HTERT RPE-1 (cell line): ENCODE results near the gene FAM222B.

ENCODE experiments used
- in situ Hi-C: fragments of 300-500 bp; cut with MboI; formaldehyde crosslinking; loops from 4 replicates; pipeline ENCODE4 v1.14.3; 2020; ENCODE audit warnings: low sequenced_read_pairs

FAM222B gene

GRCh38 chr17:28777178-28777577 lies 65.4 kb downstream of the FAM222B start:
- in situ Hi-C loops = no loop called here

DNA sequence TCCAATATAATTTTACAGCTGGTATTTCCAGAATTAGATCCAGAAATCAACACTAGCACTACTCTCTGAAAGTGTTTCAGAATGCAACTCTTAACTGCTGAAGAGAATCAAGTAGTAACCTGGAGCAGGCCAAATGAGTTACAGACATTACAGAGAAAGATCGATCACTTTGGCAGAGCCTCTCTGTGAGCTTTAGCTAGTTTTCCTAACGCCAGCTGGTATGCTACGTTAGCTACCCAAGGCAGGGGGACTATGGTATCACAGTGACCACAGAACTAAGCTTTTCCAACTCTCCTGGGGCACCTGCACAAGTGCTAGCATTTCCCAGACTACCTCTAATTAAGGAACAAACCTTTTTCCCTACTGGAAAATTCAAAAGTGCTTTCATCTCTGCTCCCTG lies 68.4 kb downstream of the FAM222B start:
- in situ Hi-C loops = no loop called here

- in situ Hi-C loops = no loop called here
Measured at GRCh38 chr17:28773736-28774135, 68.9 kb downstream of the FAM222B start.

- in situ Hi-C loops = no loop called here
Measured at GRCh38 chr17:28765038-28765437, 77.6 kb downstream of the FAM222B start.

DNA sequence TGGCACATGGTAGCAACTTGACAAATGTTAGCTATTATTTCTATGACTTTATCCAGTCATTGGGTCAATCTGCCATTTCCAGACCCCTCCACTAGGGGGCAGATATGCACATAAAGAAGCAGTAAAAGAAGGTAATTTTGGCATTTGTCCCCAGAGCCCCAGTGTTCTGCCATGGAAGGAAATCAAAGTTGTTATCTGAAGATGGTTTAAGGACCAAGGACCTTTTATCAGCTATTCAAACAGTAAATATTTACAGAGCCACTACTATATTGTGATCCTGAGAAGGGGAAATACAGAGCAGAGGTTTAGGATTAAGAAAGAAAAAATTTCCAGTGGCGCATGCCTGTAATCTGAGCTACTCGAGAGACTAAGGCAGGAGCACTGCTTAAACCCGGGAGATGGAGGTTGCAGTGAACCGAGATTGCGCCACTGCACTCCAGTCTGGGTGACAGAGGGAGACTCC lies 78.8 kb downstream of the FAM222B start:
- in situ Hi-C loops = no loop called here

GRCh38 chr17:28763137-28763799 lies 79.3 kb downstream of the FAM222B start:
- in situ Hi-C loops = no loop called here

DNA sequence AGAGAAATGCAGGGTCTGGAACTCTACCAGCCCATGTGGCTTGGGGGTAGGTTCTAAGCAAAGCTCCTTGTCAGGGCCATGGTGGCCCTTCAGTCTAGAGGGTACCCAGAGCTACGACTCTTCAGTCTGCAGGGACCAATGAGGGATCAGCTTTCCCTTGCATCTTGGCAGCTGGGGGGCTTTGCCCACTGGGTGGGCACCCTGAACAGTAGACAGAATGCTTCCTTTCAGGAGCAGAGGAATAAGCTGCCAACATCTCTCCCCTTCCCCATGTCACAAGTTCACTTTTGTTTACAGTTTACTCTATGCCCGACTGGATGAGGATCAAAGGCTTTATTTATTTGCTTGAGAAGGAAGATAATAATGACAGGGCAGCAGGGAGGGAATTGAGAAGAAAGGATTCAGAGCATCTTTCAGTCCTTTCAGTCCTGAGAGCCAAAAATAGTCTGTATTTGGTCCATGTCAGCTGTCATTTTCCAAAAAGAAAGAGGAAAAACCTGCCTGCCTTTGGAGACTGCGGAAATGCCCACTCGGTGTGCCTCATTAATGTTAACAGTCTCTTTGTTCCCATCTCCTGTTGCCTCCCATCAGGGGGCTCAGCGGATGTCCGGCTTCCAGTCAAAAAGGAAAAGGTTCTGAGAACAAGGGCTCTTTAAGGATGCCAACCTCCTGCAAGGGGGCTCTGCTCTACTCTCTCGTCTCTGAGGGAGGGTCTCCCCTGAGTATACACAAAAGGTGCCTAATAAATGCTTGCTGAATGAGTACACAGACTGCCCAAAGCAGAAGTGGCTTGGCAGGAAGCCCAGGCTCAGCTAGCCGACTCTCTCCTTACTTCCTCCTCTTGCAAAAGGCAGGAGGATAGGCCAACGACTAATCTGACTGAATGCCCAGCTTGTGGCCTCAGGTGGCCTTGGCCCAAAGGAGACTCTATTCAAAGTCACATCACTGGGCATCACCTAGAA lies 81.7 kb downstream of the FAM222B start:
- in situ Hi-C loops = no loop called here

DNA sequence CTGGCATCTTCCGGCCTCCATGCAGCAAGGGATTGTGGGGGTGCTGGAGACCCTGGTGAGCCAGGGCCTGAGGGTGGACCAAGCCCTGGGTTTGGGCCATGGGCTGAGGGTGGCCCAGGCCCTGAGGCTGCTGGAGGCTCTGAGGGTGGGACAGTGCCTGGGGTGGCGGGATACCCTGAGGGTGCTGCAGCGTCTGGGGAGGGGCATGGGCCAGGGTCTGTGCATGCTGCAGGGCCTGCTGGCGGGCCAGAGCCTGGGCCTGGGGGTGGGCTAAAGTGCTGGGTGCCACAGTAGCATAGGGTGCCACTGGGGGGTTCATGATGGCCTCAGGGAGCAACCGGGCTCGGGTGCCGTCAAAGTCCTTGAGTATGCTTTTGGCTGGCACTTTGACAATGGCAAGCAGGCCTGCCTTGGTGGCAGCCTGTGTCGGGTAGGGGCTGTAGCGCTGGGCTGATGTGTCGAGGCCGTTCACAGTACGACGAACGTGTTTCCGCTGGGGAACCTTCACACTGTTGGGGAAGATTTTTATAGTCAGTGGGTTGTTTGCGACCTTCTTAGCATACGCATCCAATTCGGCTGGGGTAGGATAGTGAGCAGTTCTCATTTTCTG lies 83.2 kb downstream of the FAM222B start:
- in situ Hi-C loops = no loop called here

DNA sequence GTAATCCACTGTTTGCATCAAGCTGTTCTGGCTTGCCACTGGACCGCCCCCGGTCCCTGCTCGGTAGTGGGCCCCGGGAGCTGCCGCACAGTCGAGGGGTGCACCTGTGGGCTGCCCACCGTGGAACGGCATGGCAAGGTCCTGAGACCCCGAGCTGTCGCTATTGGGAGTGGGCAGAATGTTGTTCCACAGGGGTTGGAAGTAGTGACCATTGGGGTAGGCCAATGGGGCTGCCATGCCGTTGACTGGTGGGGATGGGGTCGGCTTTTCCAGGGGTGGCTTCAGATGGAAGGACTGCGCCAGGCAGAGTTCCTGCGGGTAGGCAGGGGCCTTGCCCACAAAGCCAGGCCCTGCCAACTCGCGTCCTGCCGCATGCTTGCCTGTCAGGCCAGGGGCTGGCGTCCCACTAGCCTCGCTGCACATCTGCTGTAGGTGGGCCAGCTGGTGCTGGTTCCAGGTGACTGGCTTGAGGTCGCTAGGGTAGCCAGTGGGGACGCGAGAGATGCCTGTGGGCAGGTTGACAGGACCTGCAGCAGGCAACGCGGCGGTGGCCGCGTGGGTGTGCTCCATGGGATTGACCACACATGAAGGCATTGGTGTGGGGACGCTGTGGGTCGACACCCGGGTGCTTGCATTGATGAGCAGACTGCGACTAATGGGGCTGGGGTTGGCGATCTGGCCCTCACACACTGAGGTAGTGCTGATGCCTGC lies 84.0 kb downstream of the FAM222B start:
- in situ Hi-C loops = no loop called here

- in situ Hi-C loops = no loop called here
Measured at GRCh38 chr17:28756049-28756804, 86.4 kb downstream of the FAM222B start.

- in situ Hi-C loops = no loop called here
Measured at GRCh38 chr17:28755486-28755885, 87.1 kb downstream of the FAM222B start.

- in situ Hi-C loops = no loop called here
Measured at GRCh38 chr17:28751600-28752366, 90.8 kb downstream of the FAM222B start.

- in situ Hi-C loops = no loop called here
Measured at GRCh38 chr17:28750178-28751047, 92.2 kb downstream of the FAM222B start.

- in situ Hi-C loops = no loop called here
Measured at GRCh38 chr17:28749516-28750177, 92.9 kb downstream of the FAM222B start.

DNA sequence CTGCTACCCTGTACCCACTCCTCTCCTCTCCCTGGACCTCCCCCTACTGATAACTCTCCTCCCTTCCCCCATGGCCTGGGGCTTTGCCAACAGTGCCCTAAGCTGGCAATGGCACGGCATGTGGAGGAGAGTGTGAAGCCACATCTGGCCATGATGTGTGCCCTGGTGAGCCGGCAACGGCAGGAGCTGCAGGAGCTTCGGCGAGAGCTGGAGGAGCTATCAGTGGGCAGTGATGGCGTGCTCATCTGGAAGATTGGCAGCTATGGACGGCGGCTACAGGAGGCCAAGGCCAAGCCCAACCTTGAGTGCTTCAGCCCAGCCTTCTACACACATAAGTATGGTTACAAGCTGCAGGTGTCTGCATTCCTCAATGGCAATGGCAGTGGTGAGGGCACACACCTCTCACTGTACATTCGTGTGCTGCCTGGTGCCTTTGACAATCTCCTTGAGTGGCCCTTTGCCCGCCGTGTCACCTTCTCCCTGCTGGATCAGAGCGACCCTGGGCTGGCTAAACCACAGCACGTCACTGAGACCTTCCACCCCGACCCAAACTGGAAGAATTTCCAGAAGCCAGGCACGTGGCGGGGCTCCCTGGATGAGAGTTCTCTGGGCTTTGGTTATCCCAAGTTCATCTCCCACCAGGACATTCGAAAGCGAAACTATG lies 93.6 kb downstream of the FAM222B start:
- in situ Hi-C loops = no loop called here

DNA sequence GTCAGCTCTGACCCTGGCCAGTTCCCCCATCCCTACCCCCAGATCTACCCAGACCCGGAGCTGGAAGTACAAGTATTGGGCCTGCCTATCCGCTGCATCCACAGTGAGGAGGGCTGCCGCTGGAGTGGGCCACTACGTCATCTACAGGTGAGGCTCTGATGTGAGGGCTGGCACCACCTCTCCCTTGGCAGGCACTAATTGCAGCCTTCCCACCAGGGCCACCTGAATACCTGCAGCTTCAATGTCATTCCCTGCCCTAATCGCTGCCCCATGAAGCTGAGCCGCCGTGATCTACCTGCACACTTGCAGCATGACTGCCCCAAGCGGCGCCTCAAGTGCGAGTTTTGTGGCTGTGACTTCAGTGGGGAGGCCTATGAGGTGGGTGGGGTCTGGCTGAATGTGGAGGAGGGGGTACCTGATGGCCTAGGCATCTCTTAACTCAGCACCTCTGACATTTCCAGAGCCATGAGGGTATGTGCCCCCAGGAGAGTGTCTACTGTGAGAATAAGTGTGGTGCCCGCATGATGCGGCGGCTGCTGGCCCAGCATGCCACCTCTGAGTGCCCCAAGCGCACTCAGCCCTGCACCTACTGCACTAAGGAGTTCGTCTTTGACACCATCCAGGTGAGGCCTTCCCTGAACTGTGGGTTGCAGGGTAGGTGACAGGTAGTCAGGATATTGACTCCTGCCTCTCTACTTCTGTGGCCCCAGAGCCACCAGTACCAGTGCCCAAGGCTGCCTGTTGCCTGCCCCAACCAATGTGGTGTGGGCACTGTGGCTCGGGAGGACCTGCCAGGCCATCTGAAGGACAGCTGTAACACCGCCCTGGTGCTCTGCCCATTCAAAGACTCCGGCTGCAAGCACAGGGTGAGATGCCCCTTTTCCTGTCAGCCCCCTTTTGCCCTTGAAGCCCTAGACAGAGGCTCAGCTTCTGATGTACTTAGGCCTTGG lies 94.5 kb downstream of the FAM222B start:
- in situ Hi-C loops = no loop called here
